Mucosa of descending colon (tissue), 3 donors: ENCODE measurements around the gene OPA1. TPM values are rescaled to one million over a fixed set of nuclear protein-coding genes. Genes with fewer than 3 reads are reported as not detected.

Experiments used
- ATAC-seq: fragments of 200-7000 bp; cut with Tn5 transposase; one replicate; pipeline ENCODE4 v1.9.1; 2020; ENCODE audit warnings: mild to moderate bottlenecking, moderate library complexity
- DNase-seq, 3 donors: peaks; one replicate each; pipeline ENCODE4 v3.0.0-alpha.2; 2020
- H3K36me3 ChIP-seq: fragments of 200-600 bp; one replicate; pipeline ENCODE4 v1.8.0; 2021; ENCODE audit warnings: low read depth, mild to moderate bottlenecking
- H3K4me1 ChIP-seq: fragments of 200-600 bp; one replicate; pipeline ENCODE4 v1.8.0; 2021; ENCODE audit warnings: low read depth, mild to moderate bottlenecking
- H3K4me3 ChIP-seq: fragments of 200-600 bp; one replicate; pipeline ENCODE4 v1.8.0; 2021; ENCODE audit warnings: mild to moderate bottlenecking
- H3K9me3 ChIP-seq: fragments of 200-600 bp; one replicate; pipeline ENCODE4 v1.8.0; 2021; ENCODE audit warnings: mild to moderate bottlenecking
- intact Hi-C, 2 donors: fragments of 100-400 bp; cut with DNase I in 1 of 2; cut with micrococcal nuclease in 1 of 2; formaldehyde crosslinking; loops; one replicate each; pipeline versions ENCODE4 v1.11.0 to v1.11.1; 2022; cut with DNase I, micrococcal nuclease
- total RNA-seq, 3 donors: library from RNA; stranded (reverse); fragmentation: NEBNext Ultra II Directional in 2 of 3; extraction: Animal tissue kit (Norgen Biotek cat#: 25700) in 2 of 3; gene quantifications; one replicate each; pipeline versions ENCODE4 v1.2.1 to v1.2.4, GENCODE V29; 2021 to 2023
- TF ChIP-seq, protein P1 (sequence below): fragments of 200-600 bp; IDR thresholded peaks from one replicate; pipeline ENCODE4 v1.8.0; 2022; ENCODE audit warnings: antibody characterized with exemption, mild to moderate bottlenecking
- donor health status: DM: no; HTN: no; CAD: no; lungs with moderate emphysema.
- donor health status: DM: no; HTN: no; CAD: no.
- donor health status: DM: no; HTN: yes; CAD: no.

Gene OPA1
- total RNA-seq, 3 donors from 2014 or later: 67.8 to 90.8 (median 82.1) TPM

DNA sequence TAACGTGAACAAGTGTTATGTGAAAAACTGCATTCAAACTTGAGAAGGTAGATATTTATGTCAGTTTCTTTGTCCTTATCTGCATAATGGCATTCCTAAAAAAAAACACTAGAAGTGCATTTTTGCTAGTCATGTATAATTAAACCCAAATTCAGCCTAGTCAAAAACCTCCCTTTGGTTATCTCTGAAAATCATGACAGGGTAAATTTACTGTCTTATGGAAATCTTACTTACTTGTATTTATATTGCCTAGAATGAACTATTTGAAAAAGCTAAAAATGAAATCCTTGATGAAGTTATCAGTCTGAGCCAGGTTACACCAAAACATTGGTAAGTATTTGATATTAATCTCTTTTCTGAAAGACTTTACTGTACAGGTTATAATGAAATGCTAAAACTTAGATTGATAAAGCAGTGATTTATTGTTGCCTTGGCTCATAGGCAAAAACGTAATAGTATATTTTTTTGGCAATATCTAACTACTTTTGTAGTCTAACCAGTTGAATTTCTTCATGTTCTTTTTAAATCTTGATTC, 55.6 kb downstream of the OPA1 start:
- H3K36me3 ChIP-seq: peaks cover 7% of the 10 kb centered on the region
- DNase-seq (no peak), ATAC-seq (no peak)
- no peaks in the 10 kb centered on the region for H3K4me1 ChIP-seq
- H3K9me3 ChIP-seq: no peaks in the 10 kb centered on the region
- intact Hi-C loops: no loop called here
- no peak overlapping the region for H3K4me3 ChIP-seq
- TF ChIP-seq, protein P1, sequence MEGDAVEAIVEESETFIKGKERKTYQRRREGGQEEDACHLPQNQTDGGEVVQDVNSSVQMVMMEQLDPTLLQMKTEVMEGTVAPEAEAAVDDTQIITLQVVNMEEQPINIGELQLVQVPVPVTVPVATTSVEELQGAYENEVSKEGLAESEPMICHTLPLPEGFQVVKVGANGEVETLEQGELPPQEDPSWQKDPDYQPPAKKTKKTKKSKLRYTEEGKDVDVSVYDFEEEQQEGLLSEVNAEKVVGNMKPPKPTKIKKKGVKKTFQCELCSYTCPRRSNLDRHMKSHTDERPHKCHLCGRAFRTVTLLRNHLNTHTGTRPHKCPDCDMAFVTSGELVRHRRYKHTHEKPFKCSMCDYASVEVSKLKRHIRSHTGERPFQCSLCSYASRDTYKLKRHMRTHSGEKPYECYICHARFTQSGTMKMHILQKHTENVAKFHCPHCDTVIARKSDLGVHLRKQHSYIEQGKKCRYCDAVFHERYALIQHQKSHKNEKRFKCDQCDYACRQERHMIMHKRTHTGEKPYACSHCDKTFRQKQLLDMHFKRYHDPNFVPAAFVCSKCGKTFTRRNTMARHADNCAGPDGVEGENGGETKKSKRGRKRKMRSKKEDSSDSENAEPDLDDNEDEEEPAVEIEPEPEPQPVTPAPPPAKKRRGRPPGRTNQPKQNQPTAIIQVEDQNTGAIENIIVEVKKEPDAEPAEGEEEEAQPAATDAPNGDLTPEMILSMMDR: no peak

- Histone ChIP-seq H3K9me3 (no peaks in the 10 kb centered on the region), H3K36me3 (no peaks in the 10 kb centered on the region), H3K4me1 (no peaks in the 10 kb centered on the region), H3K4me3 (no peak overlapping the region)
- ATAC-seq (no peak), DNase-seq (no peak)
- intact Hi-C loops: no loop called here
- TF ChIP-seq, protein P1: no peak
These were observed 57.6 kb downstream of the OPA1 start for GRCh38 chr3:193650585-193650984.

GRCh38 chr3:193655831-193656433, 62.9 kb downstream of the OPA1 start:
- intact Hi-C loops: no loop called here
- DNase-seq (no peak), ATAC-seq (no peak)
- Histone ChIP-seq H3K9me3 (no peaks in the 10 kb centered on the region), H3K4me1 (no peaks in the 10 kb centered on the region), H3K36me3 (peaks cover 4% of the 10 kb centered on the region), H3K4me3 (no peak overlapping the region)
- TF ChIP-seq, protein P1: no peak

DNA sequence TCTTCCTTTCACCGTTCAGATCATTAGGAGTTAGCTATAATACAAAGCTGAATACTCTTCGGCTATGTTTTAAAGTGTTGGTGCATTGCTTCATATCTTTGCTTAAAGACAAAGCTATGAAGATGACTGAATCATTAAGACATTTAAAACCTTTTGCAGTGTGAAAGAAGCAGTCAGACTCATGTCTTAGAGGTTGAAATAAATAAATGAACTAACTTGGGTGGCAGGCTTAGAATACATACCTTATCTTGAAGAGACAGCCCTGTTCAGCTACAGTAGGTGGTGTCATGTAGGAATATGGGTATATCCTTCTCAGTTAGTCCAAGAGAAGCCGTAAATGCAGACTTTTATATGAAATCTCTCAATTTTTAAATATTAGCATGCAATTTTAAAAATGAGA, 63.4 kb downstream of the OPA1 start:
- no peak for ATAC-seq
- H3K36me3 ChIP-seq: peaks cover 4% of the 10 kb centered on the region

DNA sequence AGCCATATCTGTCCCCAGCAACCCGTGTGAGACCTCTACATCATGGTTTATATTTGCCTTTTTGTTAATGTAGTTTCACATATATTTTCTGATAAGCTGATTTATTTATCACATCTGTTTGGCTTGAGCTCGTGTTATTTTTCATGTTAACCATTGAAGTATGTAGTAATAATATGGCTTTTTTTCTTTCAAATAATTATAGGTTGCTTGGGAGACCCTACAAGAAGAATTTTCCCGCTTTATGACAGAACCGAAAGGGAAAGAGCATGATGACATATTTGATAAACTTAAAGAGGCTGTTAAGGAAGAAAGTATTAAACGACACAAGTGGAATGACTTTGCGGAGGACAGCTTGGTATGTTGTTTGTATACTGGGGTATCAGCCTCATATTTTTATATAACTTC, 63.9 kb downstream of the OPA1 start:
- peaks cover 4% of the 10 kb centered on the region for H3K36me3 ChIP-seq
- H3K9me3 ChIP-seq: no peaks in the 10 kb centered on the region
- intact Hi-C loops: no loop called here
- DNase-seq (no peak), ATAC-seq (no peak)
- H3K4me3 ChIP-seq: no peak overlapping the region
- TF ChIP-seq, protein P1: no peak
- H3K4me1 ChIP-seq: no peaks in the 10 kb centered on the region

More for the DNA sequence above, 63.4 kb downstream of the OPA1 start:
- Histone ChIP-seq H3K4me1 (no peaks in the 10 kb centered on the region), H3K9me3 (no peaks in the 10 kb centered on the region), H3K4me3 (no peak overlapping the region)
- intact Hi-C loops: no loop called here
- DNase-seq: no peak
- TF ChIP-seq, protein P1: no peak
